Colonic mucosa (tissue), 4 donors: ENCODE data around the gene INAFM2. TPM values are rescaled to one million over a fixed set of nuclear protein-coding genes. Genes with fewer than 3 reads are reported as not detected.

ENCODE experiments used
- DNase-seq: peaks from one replicate; pipeline ENCODE4 v3.0.0-alpha.2; 2020
- H3K27ac ChIP-seq: fragments of 200-600 bp; one replicate; pipeline ENCODE4 v1.8.0; 2021
- H3K27me3 ChIP-seq: fragments of 200-600 bp; one replicate; pipeline ENCODE4 v1.8.0; 2021
- H3K36me3 ChIP-seq: fragments of 200-600 bp; one replicate; pipeline ENCODE4 v1.8.0; 2021
- H3K4me1 ChIP-seq: fragments of 200-600 bp; one replicate; pipeline ENCODE4 v1.8.0; 2021; ENCODE audit warnings: mild to moderate bottlenecking
- H3K4me3 ChIP-seq: fragments of 200-600 bp; one replicate; pipeline ENCODE4 v1.8.0; 2021
- H3K9ac ChIP-seq, 2 donors: one replicate each; pipeline ENCODE4 v1.7.0; 2013; ENCODE audit warnings: control low read depth in 2 of 2, low read depth in 2 of 2, low read length in 2 of 2
- H3K9me3 ChIP-seq: fragments of 200-600 bp; one replicate; pipeline ENCODE4 v1.8.0; 2021
- CTCF ChIP-seq: fragments of 200-600 bp; IDR thresholded peaks from one replicate; pipeline ENCODE4 v1.8.0; 2022; ENCODE audit warnings: antibody characterized with exemption, mild to moderate bottlenecking
- intact Hi-C: fragments of 100-400 bp; cut with DNase I; formaldehyde crosslinking; loops from one replicate; pipeline ENCODE4 v1.14.1; 2022
- total RNA-seq, 2 donors: library from RNA; stranded (reverse); fragmentation: NEBNext Ultra II Directional in 1 of 2; extraction: Animal tissue kit (Norgen Biotek cat#: 25700) in 1 of 2; gene quantifications; one replicate each; pipeline ENCODE4 v1.2.1, GENCODE V29; 2021
- donor health status: healthy.
- donor health status: DM: no; HTN: no; CAD: no.
- donor health status: DM: no; HTN: no; CAD: no.

The INAFM2 gene
- total RNA-seq, 2 donors from 2014 or later = 10.8 to 28.6 TPM

- Histone ChIP-seq H3K27ac (no peak overlapping the region), H3K9ac (no peak overlapping the region), H3K9me3 (no peaks in the 10 kb centered on the region), H3K36me3 (no peaks in the 10 kb centered on the region), H3K27me3 (no peaks in the 10 kb centered on the region), H3K4me1 (peaks cover 9% of the 10 kb centered on the region), H3K4me3 (no peak overlapping the region)
- intact Hi-C loops = no loop called here
- DNase-seq = no peak
- no peak for TF ChIP-seq CTCF
These were observed 40.8 kb downstream of the INAFM2 start for GRCh38 chr15:40364251-40364650.

- Histone ChIP-seq H3K9ac (no peak overlapping the region), H3K36me3 (no peaks in the 10 kb centered on the region), H3K9me3 (no peaks in the 10 kb centered on the region), H3K27me3 (no peaks in the 10 kb centered on the region), H3K4me3 (no peak overlapping the region), H3K27ac (no peak overlapping the region), H3K4me1 (peaks cover 9% of the 10 kb centered on the region)
- TF ChIP-seq CTCF = no peak
- intact Hi-C loops = loop anchor here (5.0 kb wide), 1 partner anchor 43 kb away; the partner anchor contains the start of gene INAFM2
- no peak for DNase-seq
These were observed 41.5 kb downstream of the INAFM2 start for GRCh38 chr15:40365016-40365415.

- Histone ChIP-seq H3K4me1 (peaks cover 9% of the 10 kb centered on the region), H3K27me3 (no peaks in the 10 kb centered on the region), H3K9me3 (no peaks in the 10 kb centered on the region), H3K27ac (no peak overlapping the region), H3K9ac (no peak overlapping the region), H3K36me3 (no peaks in the 10 kb centered on the region), H3K4me3 (no peak overlapping the region)
- no peak for DNase-seq
- intact Hi-C loops = loop anchor here (5.0 kb wide), 1 partner anchor 44 kb away; the partner anchor contains the start of gene INAFM2
- TF ChIP-seq CTCF = no peak
These were observed 42.3 kb downstream of the INAFM2 start for GRCh38 chr15:40365624-40366456.

- peaks cover 9% of the 10 kb centered on the region for H3K4me1 ChIP-seq
- TF ChIP-seq CTCF = no peak
- intact Hi-C loops = loop anchor here (5.0 kb wide), 1 partner anchor 44 kb away; the partner anchor contains the start of gene INAFM2
- no peak overlapping the region for H3K27ac ChIP-seq
- H3K4me3 ChIP-seq = no peak overlapping the region
- no peak for DNase-seq
- H3K9ac ChIP-seq = peak overlapping the region in 1 of 2 donors; percentile 55
- H3K36me3 ChIP-seq = no peaks in the 10 kb centered on the region
- no peaks in the 10 kb centered on the region for H3K9me3 ChIP-seq
- no peaks in the 10 kb centered on the region for H3K27me3 ChIP-seq
These were observed 43.2 kb downstream of the INAFM2 start for GRCh38 chr15:40366457-40367370.

- Histone ChIP-seq H3K9ac (peak overlapping the region; percentile 55 to 62), H3K9me3 (no peaks in the 10 kb centered on the region), H3K27ac (peak overlapping the region; percentile 44), H3K36me3 (no peaks in the 10 kb centered on the region), H3K27me3 (no peaks in the 10 kb centered on the region), H3K4me3 (no peak overlapping the region), H3K4me1 (peaks cover 9% of the 10 kb centered on the region)
- TF ChIP-seq CTCF = no peak
- intact Hi-C loops = loop anchor here (5.0 kb wide), 1 partner anchor 45 kb away; the partner anchor contains the start of gene INAFM2
- DNase-seq = no peak
These were observed 43.8 kb downstream of the INAFM2 start for GRCh38 chr15:40367371-40367685.
